Vagina (tissue), 2 donors: ENCODE results near the gene PRKCE.

ENCODE experiments used
- POLR2A ChIP-seq, 2 donors: fragments of 450-650 bp; IDR thresholded peaks; one replicate each; pipeline ENCODE4 v1.6.1; 2017; ENCODE audit warnings: antibody characterized with exemption in 2 of 2, mild to moderate bottlenecking in 2 of 2, moderate library complexity in 2 of 2
- POLR2AphosphoS5 ChIP-seq, 2 donors: sonication (generic); formaldehyde crosslinking; IDR thresholded peaks; one replicate each; pipeline ENCODE4 v1.9.0; 2017; ENCODE audit warnings: antibody characterized with exemption in 2 of 2, mild to moderate bottlenecking in 2 of 2, low read depth in 1 of 2; ENCODE audit not compliant: insufficient read depth in 1 of 2
- TF ChIP-seq, protein P1 (sequence below), 3 experiments: fragments of 450-650 bp in 2 of 3; fragments of 200-600 bp in 1 of 3; sonication (generic) in 1 of 3; IDR thresholded peaks; one replicate each; pipeline ENCODE4 v1.5.1; 2017 to 2019; ENCODE audit warnings: antibody characterized with exemption in 3 of 3, mild to moderate bottlenecking in 2 of 3, moderate library complexity in 2 of 3

DNA sequence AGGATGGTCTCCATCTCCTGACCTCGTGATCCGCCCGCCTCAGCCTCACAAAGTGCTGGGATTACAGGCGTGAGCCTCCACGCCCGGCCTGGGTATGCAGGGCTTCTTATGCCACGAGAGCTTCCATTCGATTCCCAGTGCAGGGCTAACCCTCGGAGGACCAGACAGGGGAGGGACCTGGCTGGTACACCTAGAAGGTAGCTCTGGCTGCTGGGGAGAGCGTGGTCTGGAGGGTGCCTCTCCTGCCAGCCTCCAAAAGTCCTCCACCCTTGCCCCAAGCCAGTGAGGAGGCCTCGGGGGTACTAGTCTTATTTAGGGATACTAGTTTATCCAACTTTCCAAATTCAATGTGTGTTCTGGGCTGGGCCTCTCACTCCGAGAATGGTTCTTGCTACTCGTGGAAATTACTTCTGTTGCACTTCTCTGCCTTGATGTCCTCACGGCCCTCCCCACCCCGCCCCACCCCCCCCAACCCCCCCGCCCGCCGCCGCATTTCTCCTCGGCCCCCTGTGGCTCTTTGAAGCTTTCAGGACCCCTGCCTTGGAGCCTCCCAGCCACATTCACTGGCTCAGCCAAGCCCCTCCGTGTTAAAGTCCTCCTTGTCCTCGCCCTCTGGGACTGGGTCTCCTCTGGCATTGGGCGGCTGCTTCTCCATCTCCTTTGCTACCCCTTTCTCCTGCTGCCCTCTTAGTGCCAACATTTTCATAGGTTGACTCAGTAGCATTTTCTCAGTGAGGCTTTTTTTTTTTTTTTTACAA is 502.7 kb downstream of the PRKCE start:
- TF ChIP-seq, protein P1, sequence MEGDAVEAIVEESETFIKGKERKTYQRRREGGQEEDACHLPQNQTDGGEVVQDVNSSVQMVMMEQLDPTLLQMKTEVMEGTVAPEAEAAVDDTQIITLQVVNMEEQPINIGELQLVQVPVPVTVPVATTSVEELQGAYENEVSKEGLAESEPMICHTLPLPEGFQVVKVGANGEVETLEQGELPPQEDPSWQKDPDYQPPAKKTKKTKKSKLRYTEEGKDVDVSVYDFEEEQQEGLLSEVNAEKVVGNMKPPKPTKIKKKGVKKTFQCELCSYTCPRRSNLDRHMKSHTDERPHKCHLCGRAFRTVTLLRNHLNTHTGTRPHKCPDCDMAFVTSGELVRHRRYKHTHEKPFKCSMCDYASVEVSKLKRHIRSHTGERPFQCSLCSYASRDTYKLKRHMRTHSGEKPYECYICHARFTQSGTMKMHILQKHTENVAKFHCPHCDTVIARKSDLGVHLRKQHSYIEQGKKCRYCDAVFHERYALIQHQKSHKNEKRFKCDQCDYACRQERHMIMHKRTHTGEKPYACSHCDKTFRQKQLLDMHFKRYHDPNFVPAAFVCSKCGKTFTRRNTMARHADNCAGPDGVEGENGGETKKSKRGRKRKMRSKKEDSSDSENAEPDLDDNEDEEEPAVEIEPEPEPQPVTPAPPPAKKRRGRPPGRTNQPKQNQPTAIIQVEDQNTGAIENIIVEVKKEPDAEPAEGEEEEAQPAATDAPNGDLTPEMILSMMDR (IDR thresholded peaks at IDR 0.05), result no peak
- no peak for TF ChIP-seq POLR2A (IDR thresholded peaks at IDR 0.05)
- no peak for TF ChIP-seq POLR2AphosphoS5 (IDR thresholded peaks at IDR 0.05; ENCODE audit: insufficient read depth in 1 of 2, low read depth in 1 of 2)
